Stimulated activated CD8-positive, alpha-beta memory T cell treated with anti-CD3 and anti-CD28 coated beads, Interleukin-7, amount 100 ng/mL, for 1 hour (primary cell): ENCODE results near the gene TUBA1B.

Experiments used
- DNase-seq, 2 donors: peaks; one replicate each; pipeline ENCODE4 v3.0.0-alpha.2; 2020; ENCODE audit warnings: low read depth in 2 of 2

The TUBA1B gene

GRCh38 chr12:49126852-49127763 is 4.1 kb downstream of the TUBA1B start:
- no peak for DNase-seq

- DNase-seq, result no peak
These were observed 10.0 kb downstream of the TUBA1B start for GRCh38 chr12:49121047-49121696.

- no peak for DNase-seq
These were observed 20.0 kb downstream of the TUBA1B start for GRCh38 chr12:49111206-49111605.

DNA sequence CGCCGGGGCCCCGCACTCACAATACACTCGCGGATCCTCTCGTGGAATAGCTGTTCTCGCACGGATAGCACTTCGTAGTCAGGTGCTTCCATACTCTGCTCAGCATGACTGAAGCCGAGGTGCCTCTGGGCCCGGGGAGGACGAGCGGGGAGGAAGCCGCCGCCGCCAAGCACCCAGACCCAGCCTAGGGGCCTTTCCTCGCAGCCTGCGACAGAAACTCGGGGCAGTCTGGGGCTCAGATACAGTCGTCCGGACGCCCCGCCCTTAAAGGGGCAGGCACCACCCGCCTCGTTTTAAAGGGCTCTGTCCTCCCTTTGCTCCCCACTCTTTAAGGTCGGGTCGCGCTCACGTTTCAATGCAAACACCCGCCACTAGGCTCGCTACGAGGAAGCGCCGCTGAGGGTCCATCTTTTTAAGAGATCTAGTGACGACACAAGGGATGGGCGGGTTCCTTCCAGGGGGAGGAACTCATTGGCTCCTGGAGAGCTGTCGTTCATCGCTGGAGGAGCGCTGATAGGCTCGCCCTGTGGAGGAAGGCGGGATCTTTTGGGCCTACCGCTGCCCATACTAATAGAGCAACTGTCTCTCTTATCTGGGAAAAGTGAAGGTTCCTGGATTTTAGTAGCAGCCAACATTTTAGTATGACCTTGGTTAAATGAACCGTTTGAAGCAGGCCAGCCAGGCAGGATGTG is 20.6 kb downstream of the TUBA1B start, which contains the start of gene LMBR1L:
Gene LMBR1L (minus strand): TSS at position 384 of the 692 bp plus-strand sequence. CDS start 292 bp downstream, at position 92.
- peak; percentile 90 to 91 for DNase-seq

DNA sequence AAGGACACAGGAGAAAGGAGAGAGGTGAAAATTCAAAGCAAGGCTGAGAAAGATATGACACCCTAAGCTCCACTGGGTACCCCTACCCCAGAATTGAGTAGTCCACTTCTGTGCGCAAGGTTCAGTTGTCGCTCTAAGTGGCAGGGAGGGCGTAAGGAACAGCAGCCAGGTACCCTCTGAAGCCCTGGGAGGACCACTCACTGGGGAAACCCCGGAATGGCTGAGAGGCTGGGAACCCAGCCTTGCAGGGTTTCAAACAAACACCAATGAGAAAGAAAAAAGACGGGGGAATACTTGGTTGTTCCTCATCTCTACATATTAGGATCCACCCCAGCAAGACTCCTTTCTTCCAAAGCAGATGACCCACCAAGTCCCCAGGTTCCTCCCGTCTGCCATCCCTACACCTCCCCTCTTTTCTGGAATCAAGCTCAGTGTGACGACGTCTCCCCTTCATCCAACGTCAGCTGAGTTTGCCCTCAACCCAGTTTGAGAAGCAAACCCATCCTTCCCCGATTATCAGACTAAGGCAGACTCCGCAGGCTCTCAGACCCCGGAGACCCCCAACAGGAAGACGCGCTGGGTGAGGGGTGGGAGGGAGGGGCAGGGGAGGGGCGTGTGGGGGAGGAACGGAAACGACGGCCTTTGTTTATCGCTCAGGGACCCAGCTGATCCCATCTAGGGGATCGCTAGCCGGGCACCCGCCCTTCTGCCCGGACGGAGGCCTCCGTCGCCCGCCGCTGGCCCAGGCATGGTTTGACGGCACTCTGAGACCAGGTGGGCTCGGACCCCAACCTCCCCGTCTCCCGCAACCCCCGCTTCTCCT is 21.3 kb downstream of the TUBA1B start:
- no peak for DNase-seq

GRCh38 chr12:49108958-49109404 is 22.2 kb downstream of the TUBA1B start:
- no peak for DNase-seq

GRCh38 chr12:49105504-49106084 is 25.6 kb downstream of the TUBA1B start:
- no peak for DNase-seq

DNA sequence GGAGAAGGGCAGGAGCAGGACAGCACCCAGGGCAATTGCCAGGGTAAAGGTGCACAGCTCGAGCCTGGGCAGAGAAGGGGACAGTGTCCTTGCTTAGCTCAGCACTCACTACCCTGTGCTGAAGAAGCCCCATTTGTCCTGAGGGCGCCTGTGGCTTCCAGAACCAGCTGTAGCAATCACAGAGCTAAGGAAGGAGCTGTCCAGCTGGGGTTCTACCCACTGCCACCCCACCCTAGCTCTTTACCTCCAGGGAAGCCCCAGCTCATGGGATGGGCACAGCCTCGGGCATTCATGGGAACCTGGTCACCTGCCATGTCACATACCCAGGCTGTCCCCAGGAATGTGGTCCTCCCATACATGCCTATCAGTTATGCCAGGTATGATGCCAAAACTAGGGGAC is 26.4 kb downstream of the TUBA1B start:
- no peak for DNase-seq

- DNase-seq, result no peak
These were observed 30.8 kb downstream of the TUBA1B start for GRCh38 chr12:49100380-49100779.

- no peak for DNase-seq
These were observed 32.5 kb downstream of the TUBA1B start for GRCh38 chr12:49098703-49099102.

DNA sequence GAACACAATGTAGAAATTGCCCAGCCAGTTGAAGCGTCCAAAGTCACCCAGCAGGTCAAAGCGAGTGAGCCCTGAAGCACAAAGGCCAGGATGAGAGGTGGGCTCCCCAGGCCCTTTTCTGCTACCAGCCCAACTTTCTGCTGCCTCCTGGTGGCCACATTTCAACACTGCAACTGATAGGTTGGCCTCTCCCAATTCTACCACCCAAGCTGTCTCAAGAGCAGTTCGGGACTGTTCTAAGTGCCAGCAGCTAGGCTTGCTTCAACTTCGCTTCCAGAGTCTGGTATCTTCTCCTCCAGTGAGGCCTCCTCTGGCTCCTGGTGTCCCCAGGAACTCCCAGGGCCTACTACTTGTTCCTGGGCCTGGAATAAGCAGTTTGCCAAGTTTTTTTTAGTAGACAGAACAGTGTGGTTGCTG is 33.2 kb downstream of the TUBA1B start:
- peak; percentile 25 to 31 for DNase-seq

GRCh38 chr12:49097381-49097780 is 33.8 kb downstream of the TUBA1B start:
- DNase-seq, result no peak

- DNase-seq, result no peak
These were observed 36.2 kb downstream of the TUBA1B start for GRCh38 chr12:49094975-49095365.

DNA sequence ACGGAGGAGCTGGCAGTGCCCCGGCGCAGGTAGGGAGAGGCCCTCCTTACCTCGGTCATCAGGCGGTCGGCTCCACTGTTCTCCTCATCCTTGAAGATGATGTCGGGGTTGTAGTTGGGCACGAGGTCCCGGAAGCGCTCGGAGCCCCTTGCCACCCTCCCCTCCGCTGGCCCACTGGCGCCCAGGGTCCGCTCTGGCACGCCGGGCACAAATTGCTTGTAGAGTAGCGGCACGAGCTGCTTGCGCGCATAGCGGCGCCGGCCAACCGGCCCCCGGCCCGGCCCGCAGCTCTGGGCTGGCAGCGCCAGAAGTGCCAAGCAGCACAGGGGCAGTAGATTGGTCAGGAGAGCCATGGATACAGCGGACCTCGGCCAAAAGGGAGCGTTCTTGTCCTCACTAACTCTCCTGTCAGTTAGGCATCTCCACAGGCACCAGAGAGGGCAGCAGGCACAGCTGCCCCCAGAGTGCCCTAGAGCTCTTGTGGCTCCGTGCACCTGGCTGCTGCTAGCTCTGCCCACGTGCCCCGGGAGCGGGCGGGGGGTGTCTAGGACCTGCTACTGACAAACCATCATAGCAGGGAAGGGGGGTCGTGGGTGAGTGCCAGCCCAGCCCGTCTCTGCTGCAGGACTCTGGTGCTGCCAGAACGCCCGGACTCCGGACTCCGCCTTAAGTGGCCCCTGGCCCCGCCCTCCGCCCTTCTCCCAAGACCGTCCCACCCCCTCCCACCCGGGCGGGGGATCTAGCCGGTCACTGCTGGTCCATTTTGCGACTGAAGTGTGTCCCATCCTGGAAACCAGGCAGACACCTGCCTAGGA is 36.8 kb downstream of the TUBA1B start, which contains the start of gene DHH:
Gene DHH (minus strand): TSS at position 642 of the 815 bp plus-strand sequence. CDS start 289 bp downstream, at position 353.
- no peak for DNase-seq

- no peak for DNase-seq
These were observed 37.4 kb downstream of the TUBA1B start for GRCh38 chr12:49093792-49094159.

DNA sequence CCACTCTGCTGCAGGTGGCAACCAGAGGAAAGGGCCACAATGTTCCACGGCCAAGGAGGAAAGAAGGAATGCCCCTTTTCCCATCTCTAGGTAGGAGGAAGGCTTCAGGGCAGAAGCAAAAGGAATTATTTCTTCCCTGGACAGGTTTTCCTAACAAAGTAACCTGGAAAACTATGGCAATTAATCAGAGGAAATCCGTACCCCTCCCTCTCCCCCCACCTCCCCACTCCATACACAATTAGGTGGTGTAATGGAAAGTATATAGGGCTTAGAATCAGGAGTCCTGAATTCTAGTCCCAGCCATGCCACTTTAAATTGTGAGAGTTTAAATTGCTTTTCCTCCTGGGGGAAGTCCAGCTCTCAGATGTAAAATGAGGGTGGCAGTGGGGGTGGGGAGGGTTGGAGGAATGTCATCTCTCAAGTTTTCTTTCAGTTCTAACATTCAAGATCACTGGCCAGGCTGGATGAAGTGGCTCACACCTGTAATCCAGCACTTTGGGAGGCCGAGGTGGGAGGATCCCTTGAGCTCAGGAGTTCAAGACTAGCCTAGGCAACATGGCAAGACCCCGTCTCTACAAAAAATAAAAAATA is 38.3 kb downstream of the TUBA1B start:
- no peak for DNase-seq

GRCh38 chr12:49092086-49092815 is 38.9 kb downstream of the TUBA1B start:
- DNase-seq, result no peak

GRCh38 chr12:49091836-49092085 is 39.4 kb downstream of the TUBA1B start:
- no peak for DNase-seq
